ENCODE measurements around the gene LRRC8C.

Gene LRRC8C

DNA sequence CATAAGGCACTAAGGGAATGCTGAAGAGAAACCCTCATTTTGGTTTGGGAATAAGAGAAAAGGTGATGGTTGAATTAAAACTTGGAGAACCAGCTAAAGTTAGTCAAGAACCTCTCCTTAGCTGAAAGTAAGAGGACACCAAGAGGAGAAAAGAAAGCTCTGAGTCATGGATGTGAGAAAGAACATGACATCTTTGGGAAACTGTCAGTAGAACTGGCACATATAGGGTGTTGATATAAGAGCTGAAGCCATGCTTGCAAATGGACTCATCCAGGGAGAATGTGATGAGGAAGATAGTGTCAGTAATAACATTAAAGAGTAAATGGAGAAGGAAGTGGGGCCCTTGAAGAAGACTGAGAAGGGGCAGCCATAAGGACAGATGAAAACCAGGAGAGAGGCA, 54.3 kb downstream of the LRRC8C start:
- H3K4me3 ChIP-seq (IDR thresholded peaks at IDR 0.05; ENCODE audit: insufficient read depth, low read depth, low read length): no peak overlapping the region
- H3K4me2 ChIP-seq: no peak overlapping the region
- TF ChIP-seq CTCF (conservative IDR thresholded peaks at IDR 0.05; ENCODE audit: low read depth, low read length): no peak
- no peak overlapping the region for H2AFZ ChIP-seq (ENCODE audit: low read depth)
- no peaks in the 10 kb centered on the region for H3K4me1 ChIP-seq (ENCODE audit: low read depth, poor library complexity, severe bottlenecking)
- H3K79me2 ChIP-seq (ENCODE audit: insufficient read depth, low read depth): no peaks in the 10 kb centered on the region
- H3K27ac ChIP-seq: no peak overlapping the region
- H3K9ac ChIP-seq: no peak overlapping the region
- no peaks in the 10 kb centered on the region for H4K20me1 ChIP-seq (ENCODE audit: insufficient read depth)
- no peaks in the 10 kb centered on the region for H3K36me3 ChIP-seq (ENCODE audit: insufficient read depth)
- no peaks in the 10 kb centered on the region for H3K27me3 ChIP-seq (ENCODE audit: insufficient read depth, low read depth)

DNA sequence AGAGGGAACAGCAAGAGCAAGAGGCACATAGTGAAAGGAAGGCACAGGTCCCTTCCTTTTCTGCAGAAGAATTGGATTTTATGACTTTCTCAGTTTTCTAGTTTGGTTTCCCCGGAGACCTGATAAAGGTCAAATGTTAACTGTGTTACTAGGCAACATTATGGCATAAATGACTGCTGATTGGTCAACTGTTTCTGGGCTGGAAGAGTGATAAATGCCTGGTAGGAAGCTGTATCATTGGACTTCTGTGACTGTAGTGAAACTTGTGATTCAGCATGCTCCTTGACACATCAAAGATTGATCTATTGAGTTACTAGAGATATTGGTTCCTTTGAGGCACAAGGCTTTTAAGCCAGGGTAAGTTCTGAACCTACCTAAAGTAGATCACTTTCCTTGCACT, 55.7 kb downstream of the LRRC8C start:
- H4K20me1 ChIP-seq (ENCODE audit: insufficient read depth): no peaks in the 10 kb centered on the region
- no peaks in the 10 kb centered on the region for H3K27me3 ChIP-seq (ENCODE audit: insufficient read depth, low read depth)
- TF ChIP-seq CTCF (conservative IDR thresholded peaks at IDR 0.05; ENCODE audit: low read depth, low read length): no peak
- H3K79me2 ChIP-seq (ENCODE audit: insufficient read depth, low read depth): no peaks in the 10 kb centered on the region
- H2AFZ ChIP-seq (ENCODE audit: low read depth): no peak overlapping the region
- H3K9ac ChIP-seq: no peak overlapping the region
- H3K27ac ChIP-seq: no peak overlapping the region
- no peak overlapping the region for H3K4me2 ChIP-seq
- H3K36me3 ChIP-seq (ENCODE audit: insufficient read depth): no peaks in the 10 kb centered on the region
- H3K4me3 ChIP-seq (IDR thresholded peaks at IDR 0.05; ENCODE audit: insufficient read depth, low read depth, low read length): no peak overlapping the region
- no peaks in the 10 kb centered on the region for H3K4me1 ChIP-seq (ENCODE audit: low read depth, poor library complexity, severe bottlenecking)

GRCh38 chr1:89689234-89689633, 56.3 kb downstream of the LRRC8C start:
- no peak overlapping the region for H3K4me2 ChIP-seq
- H2AFZ ChIP-seq (ENCODE audit: low read depth): no peak overlapping the region
- H3K27ac ChIP-seq: no peak overlapping the region
- H3K4me3 ChIP-seq (IDR thresholded peaks at IDR 0.05; ENCODE audit: insufficient read depth, low read depth, low read length): no peak overlapping the region
- H3K36me3 ChIP-seq (ENCODE audit: insufficient read depth): no peaks in the 10 kb centered on the region
- no peaks in the 10 kb centered on the region for H4K20me1 ChIP-seq (ENCODE audit: insufficient read depth)
- H3K27me3 ChIP-seq (ENCODE audit: insufficient read depth, low read depth): no peaks in the 10 kb centered on the region
- no peaks in the 10 kb centered on the region for H3K79me2 ChIP-seq (ENCODE audit: insufficient read depth, low read depth)
- no peak for TF ChIP-seq CTCF (conservative IDR thresholded peaks at IDR 0.05; ENCODE audit: low read depth, low read length)
- H3K9ac ChIP-seq: no peak overlapping the region
- no peaks in the 10 kb centered on the region for H3K4me1 ChIP-seq (ENCODE audit: low read depth, poor library complexity, severe bottlenecking)

DNA sequence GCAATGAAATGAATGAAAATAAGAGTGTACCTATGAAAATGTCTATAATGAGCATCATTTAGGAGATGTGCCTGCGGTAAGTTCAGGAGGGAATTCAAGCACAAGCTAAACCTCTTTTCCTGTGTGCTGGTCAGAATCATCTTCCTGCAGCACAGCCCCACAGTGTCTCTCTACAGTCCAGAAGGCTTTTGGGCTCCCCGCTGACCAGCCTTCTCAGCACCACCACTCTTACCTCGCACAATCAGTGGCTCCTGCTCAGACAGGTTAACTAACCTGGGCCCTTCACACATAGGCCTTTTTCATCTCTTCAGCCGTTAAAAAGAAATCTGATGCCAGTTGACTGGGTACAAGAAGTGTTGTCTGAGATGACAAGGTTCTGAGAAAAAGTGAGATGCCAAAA, 57.7 kb downstream of the LRRC8C start:
- Histone ChIP-seq H3K79me2 (ENCODE audit: insufficient read depth, low read depth) (no peaks in the 10 kb centered on the region), H3K27me3 (ENCODE audit: insufficient read depth, low read depth) (no peaks in the 10 kb centered on the region), H4K20me1 (ENCODE audit: insufficient read depth) (no peaks in the 10 kb centered on the region), H3K4me3 (IDR thresholded peaks at IDR 0.05; ENCODE audit: insufficient read depth, low read depth, low read length) (no peak overlapping the region), H3K4me2 (no peak overlapping the region), H3K9ac (no peak overlapping the region), H2AFZ (ENCODE audit: low read depth) (no peak overlapping the region), H3K27ac (no peak overlapping the region), H3K36me3 (ENCODE audit: insufficient read depth) (no peaks in the 10 kb centered on the region), H3K4me1 (ENCODE audit: low read depth, poor library complexity, severe bottlenecking) (no peaks in the 10 kb centered on the region)
- no peak for TF ChIP-seq CTCF (conservative IDR thresholded peaks at IDR 0.05; ENCODE audit: low read depth, low read length)

Measured in KMS-11 (cell line).